GM19455 (cell line): ENCODE data around the gene NLGN4Y.
"Not testable (repeated sequence)": the region's sequence is repeated elsewhere in the genome, so short reads cannot be mapped to it uniquely, and the experiment has no call there.

Experiments used
- ATAC-seq: cut with Tn5 transposase; IDR thresholded peaks from one replicate; pipeline ENCODE4 v1.9.1; 2021; ENCODE audit not compliant: unreplicated experiment

The NLGN4Y gene

DNA sequence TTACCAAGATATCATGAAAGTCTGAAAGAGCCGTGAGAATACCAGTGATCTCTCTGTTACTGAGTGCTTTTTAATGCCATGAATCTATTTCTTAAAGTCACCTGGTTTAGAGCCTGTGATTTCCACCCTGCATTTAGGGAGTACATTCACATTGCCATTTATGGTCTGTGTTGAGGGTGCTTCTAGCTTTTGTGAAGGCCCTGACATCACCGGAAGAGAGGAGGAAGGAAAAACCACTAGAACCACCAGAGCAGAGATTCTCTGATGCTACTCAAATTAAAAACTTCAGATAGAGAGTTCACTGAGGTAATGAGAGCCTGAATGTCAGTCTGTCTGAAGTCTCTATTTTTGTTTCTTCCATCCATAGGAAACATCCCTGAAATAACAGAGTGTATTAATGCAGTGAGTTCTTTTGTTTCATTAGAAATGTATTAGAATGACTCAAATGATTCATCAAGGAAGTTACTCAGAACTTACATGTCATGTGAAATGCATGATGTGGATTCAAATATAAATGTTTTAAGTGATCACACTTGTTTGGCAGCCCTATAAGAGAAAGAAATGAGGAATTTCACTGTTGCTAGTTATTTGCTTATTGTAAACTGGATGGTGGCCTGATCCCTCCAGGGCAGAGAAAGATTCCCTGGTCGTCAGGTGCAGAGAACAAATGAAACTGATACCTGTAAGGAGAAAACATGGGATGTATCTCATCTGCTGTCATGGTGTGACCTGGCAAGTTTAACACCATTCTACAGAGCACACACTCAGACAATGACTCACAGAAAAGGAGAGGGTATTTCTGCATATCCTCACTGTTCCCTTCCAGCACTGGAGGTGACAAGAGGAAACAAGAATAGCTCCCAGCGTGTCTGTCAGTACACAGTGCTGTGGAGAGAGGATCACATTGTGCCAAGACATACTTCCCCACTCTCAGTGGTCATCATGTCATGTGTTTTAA, 310.1 kb downstream of the NLGN4Y start:
- peak; percentile 82 for ATAC-seq

DNA sequence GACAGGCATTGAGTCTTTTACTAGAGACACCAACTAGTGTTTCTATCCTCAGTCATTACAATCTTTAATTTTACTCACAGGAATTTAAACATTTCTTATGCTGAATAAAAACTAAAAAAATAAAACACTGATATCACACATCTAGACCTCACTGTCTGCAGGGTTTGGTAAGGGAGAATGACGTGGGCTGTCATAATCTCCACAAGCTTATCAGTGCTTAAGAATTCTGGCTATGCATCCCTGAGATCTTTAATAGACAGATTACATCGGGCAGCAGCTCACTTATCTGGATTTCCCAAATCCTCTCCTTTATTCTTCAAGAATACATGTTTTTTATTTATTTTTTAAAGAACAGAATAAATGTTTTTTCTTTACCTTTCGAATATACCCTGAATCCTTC, 313.1 kb downstream of the NLGN4Y start:
- ATAC-seq: no peak

DNA sequence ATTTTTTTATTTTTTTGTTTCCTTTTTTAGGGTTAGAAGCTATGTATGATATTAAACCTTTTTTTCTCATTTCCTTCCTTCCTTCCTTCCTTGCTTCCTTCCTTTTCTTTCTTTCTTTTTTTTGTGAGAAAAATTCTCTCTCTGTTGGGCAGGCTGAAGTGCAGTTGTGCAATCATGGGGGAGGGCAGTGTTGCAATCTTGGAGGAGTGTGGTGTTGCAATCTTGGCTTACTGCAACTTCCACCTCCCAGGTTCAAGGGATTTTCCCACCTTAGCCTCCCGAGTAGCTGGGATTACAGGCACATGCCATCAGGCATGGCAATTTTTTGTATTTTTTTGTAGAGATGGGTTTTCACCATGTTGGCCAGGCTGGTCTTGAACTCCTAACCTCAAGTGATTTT, 326.4 kb downstream of the NLGN4Y start:
- ATAC-seq: no peak

DNA sequence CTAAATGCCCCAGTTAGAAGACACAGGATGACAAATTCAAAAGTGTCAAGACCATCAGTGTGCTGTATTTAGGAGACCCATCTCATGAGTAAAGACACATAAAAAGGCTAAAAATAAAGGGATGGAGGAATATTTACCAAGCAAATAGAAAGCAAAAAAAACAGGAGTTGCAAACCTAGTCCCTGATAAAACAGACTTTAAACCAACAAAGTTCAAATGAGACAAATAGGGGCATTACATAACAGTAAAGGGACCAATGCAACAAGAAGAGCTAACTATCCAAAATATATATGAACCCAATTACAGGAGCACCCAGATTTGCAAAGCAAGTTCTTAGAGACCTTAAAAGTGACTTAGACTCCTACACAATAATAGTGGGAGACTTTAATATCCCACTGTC, 336.1 kb downstream of the NLGN4Y start:
- ATAC-seq: no peak

DNA sequence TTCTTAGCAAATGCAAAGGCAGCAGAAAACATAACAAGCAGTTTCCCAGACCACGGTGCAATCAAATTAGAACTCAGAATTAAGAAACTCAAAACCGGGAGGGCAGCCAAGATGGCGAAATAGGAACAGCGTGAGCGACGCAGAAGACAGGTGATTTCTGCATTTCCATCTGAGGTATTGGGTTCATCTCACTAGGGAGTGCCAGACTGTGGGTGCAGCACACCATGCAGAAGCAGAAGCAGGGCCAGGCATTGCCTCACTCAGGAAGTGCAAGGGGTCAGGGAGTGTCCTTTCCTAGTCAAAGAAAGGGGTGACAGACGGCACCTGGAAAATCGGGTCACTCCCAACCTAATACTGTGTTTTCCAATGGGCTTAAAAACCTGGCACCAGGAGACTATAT, 336.7 kb downstream of the NLGN4Y start:
- ATAC-seq: not testable (repeated sequence)

DNA sequence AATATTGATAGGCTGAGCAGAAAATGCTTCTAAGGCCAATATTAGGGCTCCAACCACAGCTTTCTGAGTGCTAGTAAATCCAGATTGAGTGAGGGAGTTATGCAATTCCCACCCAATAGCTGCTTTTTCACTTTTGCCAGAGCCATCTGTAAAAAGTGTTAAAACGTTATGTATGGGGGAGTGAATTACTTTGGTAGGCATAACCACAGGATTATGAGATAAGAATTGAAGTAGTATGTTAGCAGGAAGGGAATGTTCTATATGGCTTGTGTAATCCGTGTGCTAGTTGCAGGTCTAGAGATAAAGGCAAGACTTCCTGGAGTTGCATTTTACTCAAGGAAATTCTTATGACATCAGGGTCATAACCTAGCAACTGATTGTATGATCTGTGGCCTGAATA, 347.6 kb downstream of the NLGN4Y start:
- no peak for ATAC-seq
